ENCODE data around the gene MMAB.

Gene MMAB

GRCh38 chr12:109558374-109559199, 14.7 kb downstream of the MMAB start:
- no peak overlapping the region for H3K4me3 ChIP-seq (ENCODE audit: low read length)
- TF ChIP-seq CTCF (IDR thresholded peaks at IDR 0.05; ENCODE audit: insufficient read depth, low read depth, low read length, missing control alignments), result no peak
- no peak for DNase-seq (ENCODE audit: low read depth)

GRCh38 chr12:109557805-109558204, 15.5 kb downstream of the MMAB start:
- DNase-seq (ENCODE audit: low read depth), result no peak
- TF ChIP-seq CTCF (IDR thresholded peaks at IDR 0.05; ENCODE audit: insufficient read depth, low read depth, low read length, missing control alignments), result no peak
- no peak overlapping the region for H3K4me3 ChIP-seq (ENCODE audit: low read length)

GRCh38 chr12:109557200-109557599, 16.1 kb downstream of the MMAB start:
- H3K4me3 ChIP-seq (ENCODE audit: low read length), result no peak overlapping the region
- DNase-seq (ENCODE audit: low read depth), result no peak
- TF ChIP-seq CTCF (IDR thresholded peaks at IDR 0.05; ENCODE audit: insufficient read depth, low read depth, low read length, missing control alignments), result no peak

- no peak for TF ChIP-seq CTCF (IDR thresholded peaks at IDR 0.05; ENCODE audit: insufficient read depth, low read depth, low read length, missing control alignments)
- DNase-seq (ENCODE audit: low read depth), result no peak
- H3K4me3 ChIP-seq (ENCODE audit: low read length), result no peak overlapping the region
Measured at GRCh38 chr12:109555431-109556315, 17.6 kb downstream of the MMAB start.

GRCh38 chr12:109554761-109555160, 18.5 kb downstream of the MMAB start:
- no peak for DNase-seq (ENCODE audit: low read depth)
- H3K4me3 ChIP-seq (ENCODE audit: low read length), result no peak overlapping the region
- TF ChIP-seq CTCF (IDR thresholded peaks at IDR 0.05; ENCODE audit: insufficient read depth, low read depth, low read length, missing control alignments), result no peak

GRCh38 chr12:109553906-109554500, 19.3 kb downstream of the MMAB start:
- TF ChIP-seq CTCF (IDR thresholded peaks at IDR 0.05; ENCODE audit: insufficient read depth, low read depth, low read length, missing control alignments), result no peak
- no peak for DNase-seq (ENCODE audit: low read depth)
- no peak overlapping the region for H3K4me3 ChIP-seq (ENCODE audit: low read length)

All from epithelial cell of esophagus (primary cell).